ENCODE results near the gene FECH. TPM values are rescaled to one million over a fixed set of nuclear protein-coding genes. Genes with fewer than 3 reads are reported as not detected.
A peak's percentile ranks its signal among the peaks of the same experiment; 100 is the strongest.

FECH gene
- total RNA-seq, 1 donor from 2014 or later: 25.8 TPM

DNA sequence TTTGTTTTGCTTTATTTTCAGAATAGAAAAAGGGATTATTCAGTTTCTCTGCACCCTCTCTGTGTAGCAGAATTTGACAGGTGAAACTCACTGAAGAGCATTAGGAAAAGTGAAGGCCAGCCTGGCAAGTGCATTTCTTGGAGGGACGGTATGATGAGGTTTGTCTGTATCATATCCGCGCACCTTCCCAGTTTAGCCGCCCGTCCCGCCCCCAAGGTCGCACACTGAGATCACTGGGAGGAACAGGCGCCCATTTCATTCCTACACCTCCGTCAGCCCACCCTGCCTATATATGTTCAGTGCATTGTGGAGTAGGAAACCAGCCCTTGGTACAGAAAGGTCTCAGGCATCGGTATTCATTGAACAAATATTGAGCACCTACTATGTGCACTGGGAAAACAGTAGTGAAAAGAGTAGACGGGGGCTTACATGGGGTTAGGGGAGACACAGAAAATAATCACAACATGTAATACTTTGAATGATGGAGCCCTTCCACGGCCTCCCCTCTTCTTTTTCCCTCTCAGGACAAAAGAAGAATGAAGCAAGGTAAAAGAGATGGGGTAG, 678 bp upstream of the FECH start:
- no peak for DNase-seq (ENCODE audit: low spot score, unreplicated experiment)
- TF ChIP-seq, protein P1, sequence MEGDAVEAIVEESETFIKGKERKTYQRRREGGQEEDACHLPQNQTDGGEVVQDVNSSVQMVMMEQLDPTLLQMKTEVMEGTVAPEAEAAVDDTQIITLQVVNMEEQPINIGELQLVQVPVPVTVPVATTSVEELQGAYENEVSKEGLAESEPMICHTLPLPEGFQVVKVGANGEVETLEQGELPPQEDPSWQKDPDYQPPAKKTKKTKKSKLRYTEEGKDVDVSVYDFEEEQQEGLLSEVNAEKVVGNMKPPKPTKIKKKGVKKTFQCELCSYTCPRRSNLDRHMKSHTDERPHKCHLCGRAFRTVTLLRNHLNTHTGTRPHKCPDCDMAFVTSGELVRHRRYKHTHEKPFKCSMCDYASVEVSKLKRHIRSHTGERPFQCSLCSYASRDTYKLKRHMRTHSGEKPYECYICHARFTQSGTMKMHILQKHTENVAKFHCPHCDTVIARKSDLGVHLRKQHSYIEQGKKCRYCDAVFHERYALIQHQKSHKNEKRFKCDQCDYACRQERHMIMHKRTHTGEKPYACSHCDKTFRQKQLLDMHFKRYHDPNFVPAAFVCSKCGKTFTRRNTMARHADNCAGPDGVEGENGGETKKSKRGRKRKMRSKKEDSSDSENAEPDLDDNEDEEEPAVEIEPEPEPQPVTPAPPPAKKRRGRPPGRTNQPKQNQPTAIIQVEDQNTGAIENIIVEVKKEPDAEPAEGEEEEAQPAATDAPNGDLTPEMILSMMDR (IDR thresholded peaks at IDR 0.05; ENCODE audit: unreplicated experiment): no peak
- Mint-ChIP-seq H3K4me3 (ENCODE audit: low read depth) (peak overlapping the region; percentile 78), H3K4me1 (ENCODE audit: low read depth) (peaks cover 15% of the 10 kb centered on the region), H3K36me3 (ENCODE audit: insufficient read depth) (no peaks in the 10 kb centered on the region), H3K27me3 (no peaks in the 10 kb centered on the region), H3K27ac (peak overlapping the region; percentile 92), H3K9me3 (ENCODE audit: low read depth) (no peaks in the 10 kb centered on the region)

DNA sequence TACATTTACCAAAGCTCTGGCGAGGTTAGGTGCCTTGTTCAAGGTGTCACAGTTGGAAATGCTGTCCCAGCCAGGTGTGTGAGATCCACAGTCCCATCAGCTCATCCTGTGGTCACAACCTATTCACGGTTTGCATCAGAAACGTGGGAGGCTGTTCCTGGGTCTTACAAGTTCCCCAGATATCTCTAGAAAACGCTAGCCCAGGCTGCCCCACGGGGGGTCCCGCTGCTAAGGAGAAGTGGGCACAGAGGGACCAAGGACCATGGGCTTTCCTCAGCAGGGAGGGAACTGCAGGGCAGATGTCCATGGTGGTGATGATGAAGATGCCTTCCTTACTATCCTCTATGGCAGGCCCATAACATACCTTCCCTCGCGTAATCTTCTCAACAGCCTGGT, 649 bp downstream of the FECH start:
- peak overlapping the region; percentile 89 for H3K27ac Mint-ChIP-seq
- H3K4me1 Mint-ChIP-seq (ENCODE audit: low read depth): peaks cover 15% of the 10 kb centered on the region
- peaks cover 4% of the 10 kb centered on the region for H3K36me3 Mint-ChIP-seq (ENCODE audit: insufficient read depth)
- no peaks in the 10 kb centered on the region for H3K27me3 Mint-ChIP-seq
- no peak for DNase-seq (ENCODE audit: low spot score, unreplicated experiment)
- no peaks in the 10 kb centered on the region for H3K9me3 Mint-ChIP-seq (ENCODE audit: low read depth)
- peak overlapping the region; percentile 78 for H3K4me3 Mint-ChIP-seq (ENCODE audit: low read depth)
- TF ChIP-seq, protein P1 (IDR thresholded peaks at IDR 0.05; ENCODE audit: unreplicated experiment): no peak

DNA sequence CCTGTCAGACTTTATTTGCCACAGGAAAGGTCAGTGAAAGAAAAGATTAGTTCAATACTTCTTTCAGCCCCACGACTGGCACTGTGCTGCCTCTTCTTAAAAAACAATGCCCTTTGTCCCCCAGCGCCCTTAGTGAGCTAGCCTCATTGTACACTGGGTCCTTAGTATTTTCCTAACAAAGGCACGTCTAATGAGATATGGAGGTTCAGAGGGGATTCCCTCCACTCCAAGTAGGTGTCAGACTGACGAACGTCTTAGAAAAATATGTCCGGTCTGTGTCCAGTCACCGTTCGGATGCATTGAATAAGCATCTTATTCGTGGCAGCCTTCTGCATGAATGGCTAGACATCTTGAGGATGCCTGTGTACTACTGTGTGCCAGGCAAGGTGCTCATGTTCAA, 1.1 kb downstream of the FECH start:
- Mint-ChIP-seq H3K4me3 (ENCODE audit: low read depth) (peak overlapping the region; percentile 78), H3K27me3 (no peaks in the 10 kb centered on the region), H3K36me3 (ENCODE audit: insufficient read depth) (peaks cover 4% of the 10 kb centered on the region), H3K4me1 (ENCODE audit: low read depth) (peaks cover 15% of the 10 kb centered on the region), H3K9me3 (ENCODE audit: low read depth) (no peaks in the 10 kb centered on the region), H3K27ac (peak overlapping the region; percentile 89)
- TF ChIP-seq, protein P1 (IDR thresholded peaks at IDR 0.05; ENCODE audit: unreplicated experiment): no peak
- DNase-seq (ENCODE audit: low spot score, unreplicated experiment): no peak

DNA sequence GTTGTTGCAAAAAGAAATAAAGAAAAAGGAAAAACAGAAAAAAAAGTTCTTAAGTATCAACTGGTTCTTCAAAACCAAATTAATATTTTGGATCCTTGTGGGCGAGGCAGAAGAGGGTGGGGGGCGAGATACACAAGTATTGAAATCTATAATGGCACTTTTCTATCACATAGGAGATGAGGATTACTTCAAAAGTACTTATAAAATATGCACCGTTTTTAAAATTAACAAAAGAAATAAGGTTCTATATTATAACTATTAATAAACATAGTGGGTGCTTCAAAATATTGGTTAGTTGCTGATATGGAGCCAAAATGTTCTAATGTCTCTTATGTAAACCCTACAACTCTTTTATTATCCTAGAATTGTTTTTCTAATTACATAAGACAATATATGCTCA, 2.1 kb downstream of the FECH start:
- peaks cover 4% of the 10 kb centered on the region for H3K36me3 Mint-ChIP-seq (ENCODE audit: insufficient read depth)
- H3K27ac Mint-ChIP-seq: no peak overlapping the region
- no peaks in the 10 kb centered on the region for H3K27me3 Mint-ChIP-seq
- no peak for DNase-seq (ENCODE audit: low spot score, unreplicated experiment)
- H3K9me3 Mint-ChIP-seq (ENCODE audit: low read depth): no peaks in the 10 kb centered on the region
- H3K4me3 Mint-ChIP-seq (ENCODE audit: low read depth): peak overlapping the region; percentile 50
- TF ChIP-seq, protein P1 (IDR thresholded peaks at IDR 0.05; ENCODE audit: unreplicated experiment): no peak
- H3K4me1 Mint-ChIP-seq (ENCODE audit: low read depth): peaks cover 13% of the 10 kb centered on the region

DNA sequence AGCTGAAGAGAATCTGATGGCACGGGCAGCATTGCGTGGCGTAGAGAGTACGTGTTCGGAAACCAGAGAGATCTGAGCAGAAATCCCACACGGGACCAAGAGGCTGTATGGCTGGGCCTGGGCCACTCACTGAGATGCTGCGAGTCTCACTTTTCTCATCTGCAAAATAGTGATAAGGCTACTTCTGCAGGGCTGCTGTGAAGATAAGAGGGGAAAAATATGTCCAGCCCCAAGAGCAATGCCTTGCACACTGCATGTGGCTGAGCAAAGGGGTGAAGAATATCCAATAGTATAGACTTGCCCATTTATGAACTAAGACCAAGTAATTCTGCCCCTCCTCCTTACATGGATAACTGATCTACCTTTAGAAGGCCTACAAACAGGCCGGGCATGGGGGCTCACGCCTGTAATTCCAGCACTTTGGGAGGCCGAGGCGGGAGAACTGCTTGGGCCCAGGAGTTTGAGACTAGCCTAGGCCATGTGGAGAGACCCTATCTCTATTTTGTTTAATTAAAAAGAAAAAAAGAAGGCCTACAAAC, 3.1 kb downstream of the FECH start:
- H3K4me1 Mint-ChIP-seq (ENCODE audit: low read depth): peaks cover 13% of the 10 kb centered on the region
- no peak overlapping the region for H3K4me3 Mint-ChIP-seq (ENCODE audit: low read depth)
- H3K27ac Mint-ChIP-seq: no peak overlapping the region
- H3K27me3 Mint-ChIP-seq: no peaks in the 10 kb centered on the region
- no peak for DNase-seq (ENCODE audit: low spot score, unreplicated experiment)
- no peaks in the 10 kb centered on the region for H3K9me3 Mint-ChIP-seq (ENCODE audit: low read depth)
- H3K36me3 Mint-ChIP-seq (ENCODE audit: insufficient read depth): peaks cover 6% of the 10 kb centered on the region
- TF ChIP-seq, protein P1 (IDR thresholded peaks at IDR 0.05; ENCODE audit: unreplicated experiment): no peak
